Keratinocyte (primary cell): ENCODE measurements around the gene OR51V1. TPM values are rescaled to one million over a fixed set of nuclear protein-coding genes. Genes with fewer than 3 reads are reported as not detected.

ENCODE experiments used
- DNase-seq: peaks from one replicate; pipeline ENCODE4 v3.0.0-alpha.2; 2011; ENCODE audit warnings: low read depth, missing footprints, low spot score
- FAIRE-seq: peaks from 2 replicates; lab custom pipeline; 2011; peaks lifted over from hg19 to GRCh38; lab: Jason Lieb, UNC
- H2AFZ ChIP-seq: 2 replicates; pipeline ENCODE4 v1.6.0; 2012; ENCODE audit warnings: low read length, control low read depth, inconsistent platforms; ENCODE audit not compliant: control insufficient read depth
- H3K27ac ChIP-seq: 2 replicates; pipeline ENCODE4 v1.5.1; 2011; ENCODE audit warnings: low read length; ENCODE audit not compliant: control insufficient read depth, insufficient read depth
- H3K27me3 ChIP-seq: 3 replicates; pipeline ENCODE4 v1.6.0; 2011; ENCODE audit warnings: low read length; ENCODE audit not compliant: control insufficient read depth, insufficient read depth; ENCODE audit errors: extremely low read depth
- H3K36me3 ChIP-seq, 2 experiments: 2 replicates in 1 of 2; 3 replicates in 1 of 2; pipeline ENCODE4 v1.5.1; 2011; ENCODE audit warnings: low read length in 2 of 2, mild to moderate bottlenecking in 1 of 2; ENCODE audit not compliant: control insufficient read depth in 2 of 2, insufficient read depth in 2 of 2; ENCODE audit errors: extremely low read depth in 1 of 2
- H3K4me1 ChIP-seq: 3 replicates; pipeline ENCODE4 v1.5.1; 2011; ENCODE audit warnings: low read length; ENCODE audit not compliant: control insufficient read depth, insufficient read depth; ENCODE audit errors: extremely low read depth
- H3K4me2 ChIP-seq: 3 replicates; pipeline ENCODE4 v1.6.0; 2011; ENCODE audit warnings: low read depth, low read length; ENCODE audit not compliant: control insufficient read depth, insufficient read depth; ENCODE audit errors: extremely low read depth
- H3K4me3 ChIP-seq, 3 experiments: fragments of 200-600 bp in 1 of 3; sonication (generic) in 1 of 3; 2 replicates in 2 of 3; 3 replicates in 1 of 3; pipeline ENCODE4 v1.5.1; 2011 to 2016; ENCODE audit warnings: low read length in 3 of 3, mild to moderate bottlenecking in 3 of 3, control low read depth in 2 of 3, inconsistent platforms in 1 of 3, low read depth in 1 of 3, mixed read lengths in 1 of 3, mixed run types in 1 of 3, moderate library complexity in 1 of 3; ENCODE audit not compliant: control insufficient read depth in 2 of 3, insufficient read depth in 2 of 3; ENCODE audit errors: extremely low read depth in 1 of 3
- H3K79me2 ChIP-seq: 2 replicates; pipeline ENCODE4 v1.6.0; 2012; ENCODE audit warnings: low read length; ENCODE audit not compliant: control insufficient read depth, insufficient read depth
- H3K9ac ChIP-seq: 3 replicates; pipeline ENCODE4 v1.6.0; 2011; ENCODE audit warnings: low read length; ENCODE audit not compliant: control insufficient read depth, insufficient read depth; ENCODE audit errors: extremely low read depth
- H3K9me1 ChIP-seq: 3 replicates; pipeline ENCODE4 v1.6.0; 2011; ENCODE audit warnings: low read length; ENCODE audit not compliant: control insufficient read depth, insufficient read depth; ENCODE audit errors: extremely low read depth
- H3K9me3 ChIP-seq: 2 replicates; pipeline ENCODE4 v1.5.1; 2012; ENCODE audit warnings: low read depth, low read length; ENCODE audit not compliant: control insufficient read depth
- H4K20me1 ChIP-seq: 3 replicates; pipeline ENCODE4 v1.6.0; 2011; ENCODE audit warnings: low read length; ENCODE audit not compliant: control insufficient read depth, insufficient read depth; ENCODE audit errors: extremely low read depth
- CTCF ChIP-seq, 3 experiments: IDR thresholded peaks in 1 of 3; conservative IDR thresholded peaks in 1 of 3; optimal IDR thresholded peaks in 1 of 3; 2 replicates in 2 of 3; 3 replicates in 1 of 3; pipeline versions ENCODE3 to v1.5.1; 2011; ENCODE audit warnings: low read length in 3 of 3, mild to moderate bottlenecking in 3 of 3, moderate library complexity in 2 of 3, control low read depth in 1 of 3, inconsistent platforms in 1 of 3; ENCODE audit not compliant: insufficient read depth in 2 of 3; ENCODE audit errors: extremely low read depth in 1 of 3
- EZH2 ChIP-seq: IDR thresholded peaks from one replicate; pipeline ENCODE4 v1.6.1; 2012; ENCODE audit warnings: inconsistent platforms, mild to moderate bottlenecking, low read length, moderate library complexity
- dilution Hi-C: fragments of 300-500 bp; cut with MboI; formaldehyde crosslinking; loops from one replicate; pipeline ENCODE4 v1.7.0; 2020; ENCODE audit warnings: low sequenced_read_pairs; ENCODE audit not compliant: extremely low pct_ligation_motif_present
- polyA plus RNA-seq, 5 experiments: library from polyadenylated mRNA; depleted of rRNA in 3 of 5; stranded (reverse) in 3 of 5; stranded (forward) in 1 of 5; unstranded in 1 of 5; fragments of >200 nt; gene quantifications; 1 replicate in 1 of 5; 2 replicates in 3 of 5; 3 replicates in 1 of 5; pipeline versions ENCODE4 v1.2.1 to v1.2.3, GENCODE V29; 2011 to 2012; ENCODE audit warnings: missing spikeins in 2 of 5, low read depth in 1 of 5, low replicate concordance in 1 of 5

OR51V1 gene
- polyA plus RNA-seq, 1 donor (not counting 4 experiments of a cell fraction or from before 2014, with no cell fraction given) = not detected

GRCh38 chr11:5232176-5232575, 31.7 kb upstream of the OR51V1 start:
- no peak for FAIRE-seq
- dilution Hi-C loops = no loop called here
- H3K9me3 ChIP-seq = no peaks in the 10 kb centered on the region

GRCh38 chr11:5231111-5231510, 30.6 kb upstream of the OR51V1 start:
- dilution Hi-C loops = no loop called here
- Histone ChIP-seq H3K27ac (no peak overlapping the region), H3K4me2 (no peak overlapping the region), H3K4me1 (no peaks in the 10 kb centered on the region), H3K9ac (no peak overlapping the region), H3K9me3 (no peaks in the 10 kb centered on the region), H3K27me3 (no peaks in the 10 kb centered on the region), H4K20me1 (no peaks in the 10 kb centered on the region), H3K79me2 (no peaks in the 10 kb centered on the region), H3K36me3 (no peaks in the 10 kb centered on the region), H3K4me3 (no peak overlapping the region), H2AFZ (no peak overlapping the region), H3K9me1 (no peaks in the 10 kb centered on the region)
- DNase-seq = no peak
- no peak for FAIRE-seq
- TF ChIP-seq EZH2 (no peak), CTCF (optimal IDR thresholded peaks at IDR 0.05 in 1 of 3, IDR thresholded peaks at IDR 0.05 in 1 of 3, conservative IDR thresholded peaks at IDR 0.05 in 1 of 3; ENCODE audit: extremely low read depth in 1 of 3, insufficient read depth in 2 of 3, low read length in 3 of 3) (no peak)

More at GRCh38 chr11:5232176-5232575, 31.7 kb upstream of the OR51V1 start:
- Histone ChIP-seq H3K27ac (no peak overlapping the region), H4K20me1 (no peaks in the 10 kb centered on the region), H3K9ac (no peak overlapping the region), H3K79me2 (no peaks in the 10 kb centered on the region), H3K27me3 (no peaks in the 10 kb centered on the region), H2AFZ (no peak overlapping the region), H3K4me1 (no peaks in the 10 kb centered on the region), H3K4me3 (no peak overlapping the region), H3K36me3 (no peaks in the 10 kb centered on the region), H3K4me2 (no peak overlapping the region), H3K9me1 (no peaks in the 10 kb centered on the region)
- DNase-seq = no peak
- TF ChIP-seq EZH2 = no peak
- no peak for TF ChIP-seq CTCF (optimal IDR thresholded peaks at IDR 0.05 in 1 of 3, IDR thresholded peaks at IDR 0.05 in 1 of 3, conservative IDR thresholded peaks at IDR 0.05 in 1 of 3; ENCODE audit: extremely low read depth in 1 of 3, insufficient read depth in 2 of 3, low read length in 3 of 3)
